Activated gamma-delta T cell treated with anti-CD3 and anti-CD28 coated beads, Interleukin-2, amount 50 U/mL, for 16 hours (primary cell): Measurements from ENCODE around the gene SLC22A13.
"Not testable (repeated sequence)": the region's sequence is repeated elsewhere in the genome, so short reads cannot be mapped to it uniquely, and the experiment has no call there.

Source experiments
- DNase-seq: peaks from one replicate; pipeline ENCODE4 v3.0.0-alpha.2; 2020; ENCODE audit warnings: low read depth

SLC22A13 gene

GRCh38 chr3:38264779-38265178 is 833 bp upstream of the SLC22A13 start:
- no peak for DNase-seq

GRCh38 chr3:38266810-38267209 is 1.2 kb downstream of the SLC22A13 start:
- DNase-seq: no peak

- DNase-seq: no peak
Observed at GRCh38 chr3:38267662-38268061, 2.0 kb downstream of the SLC22A13 start.

GRCh38 chr3:38268087-38268486 is 2.5 kb downstream of the SLC22A13 start:
- DNase-seq: no peak

- no peak for DNase-seq
Observed at GRCh38 chr3:38268522-38268921, 2.9 kb downstream of the SLC22A13 start.

GRCh38 chr3:38270606-38271005 is 5.0 kb downstream of the SLC22A13 start:
- no peak for DNase-seq

- no peak for DNase-seq
Observed at GRCh38 chr3:38271553-38271952, 5.9 kb downstream of the SLC22A13 start.

- no peak for DNase-seq
Observed at GRCh38 chr3:38274864-38275649, 9.4 kb downstream of the SLC22A13 start.

GRCh38 chr3:38275658-38276057 is 10.0 kb downstream of the SLC22A13 start:
- no peak for DNase-seq

- DNase-seq: no peak
Observed at GRCh38 chr3:38276081-38276916, 10.7 kb downstream of the SLC22A13 start.

- no peak for DNase-seq
Observed at GRCh38 chr3:38276917-38277630, 11.5 kb downstream of the SLC22A13 start.

GRCh38 chr3:38278841-38279240 is 13.2 kb downstream of the SLC22A13 start:
- no peak for DNase-seq

- no peak for DNase-seq
Observed at GRCh38 chr3:38281895-38282686, 16.5 kb downstream of the SLC22A13 start, which contains the start of gene SLC22A14. SLC22A14 (plus strand) TSS chr3:38282294; CDS start chr3:38306027, 23,733 bp downstream.

- DNase-seq: no peak
Observed at GRCh38 chr3:38283810-38284755, 18.5 kb downstream of the SLC22A13 start.

GRCh38 chr3:38284756-38285150 is 19.1 kb downstream of the SLC22A13 start:
- no peak for DNase-seq

GRCh38 chr3:38289286-38290217 is 23.9 kb downstream of the SLC22A13 start:
- DNase-seq: not testable (repeated sequence)

GRCh38 chr3:38297053-38297452 is 31.4 kb downstream of the SLC22A13 start:
- not testable (repeated sequence) for DNase-seq

- DNase-seq: no peak
Observed at GRCh38 chr3:38297537-38297936, 31.9 kb downstream of the SLC22A13 start.
